ENCODE measurements around the gene FAIM2. TPM values are rescaled to one million over a fixed set of nuclear protein-coding genes. Genes with fewer than 3 reads are reported as not detected.

Gene FAIM2
- total and polyA plus RNA-seq, 9 of the 15 experiments (the other 6 are each of a cell fraction or from before 2014, with no cell fraction given) = 0.01 to 0.10 TPM; not detected in 7

DNA sequence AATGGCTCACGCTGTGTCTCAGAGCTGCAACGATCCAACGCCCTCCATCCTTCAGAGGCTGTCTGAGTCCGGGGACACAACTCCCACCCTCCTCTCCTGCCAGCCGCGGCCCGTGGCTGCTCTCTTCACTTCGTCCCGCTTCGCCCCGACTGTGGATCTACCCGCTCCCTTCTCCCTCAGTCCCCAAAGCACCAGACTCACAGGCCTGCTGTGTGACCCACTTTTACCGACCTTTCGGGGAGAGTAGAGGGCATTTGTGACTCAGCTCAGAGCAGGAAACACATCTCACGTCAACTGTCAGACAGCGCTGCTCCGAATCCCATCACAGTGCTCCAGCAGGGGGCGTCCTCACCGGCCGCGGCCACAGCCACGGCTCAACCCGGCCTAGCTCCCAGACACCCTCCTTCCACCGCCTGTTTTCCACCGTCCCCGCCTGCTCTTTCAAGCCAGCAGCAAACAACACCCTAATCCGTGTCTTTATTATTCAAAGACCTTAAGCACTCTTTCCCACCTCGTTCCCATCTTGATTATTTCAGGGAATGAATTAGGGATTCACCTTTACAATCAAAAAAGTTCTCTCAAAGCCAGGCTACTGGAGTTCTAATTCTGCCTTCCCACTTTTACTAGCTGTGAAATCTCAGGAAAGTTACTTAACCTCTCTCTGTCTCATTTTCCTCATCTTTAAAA is 41.8 kb upstream of the FAIM2 start (continued):
- TF ChIP-seq FOSL1 (tag; conservative IDR thresholded peaks at IDR 0.05) = peak; percentile 78
- TF ChIP-seq ARID1B (IDR thresholded peaks at IDR 0.05) = peak; percentile 62
- peak; percentile 87; the same call in 1 of the 2 replicates for TF ChIP-seq CTBP1 (IDR thresholded peaks at IDR 0.05; ENCODE audit: borderline replicate concordance)
- TF ChIP-seq ZFP30 (CRISPR knock-in tag; IDR thresholded peaks at IDR 0.05; ENCODE audit: borderline replicate concordance) = no peak
- TF ChIP-seq LARP7 (IDR thresholded peaks at IDR 0.05) = no peak
- TF ChIP-seq CBX3 (IDR thresholded peaks at IDR 0.05; ENCODE audit: borderline replicate concordance in 1 of 2, low read length in 2 of 2) = peak in 1 of 2 experiments; percentile 85; a peak in 1 of 3 replicates
- no peak for TF ChIP-seq ZNF3 (CRISPR knock-in tag; IDR thresholded peaks at IDR 0.05)
- no peak for TF ChIP-seq ZNF174 (CRISPR knock-in tag; IDR thresholded peaks at IDR 0.05)
- no peak for TF ChIP-seq SAFB2 (IDR thresholded peaks at IDR 0.05; ENCODE audit: borderline replicate concordance, low read depth, low read length, severe bottlenecking)
- no peak for TF ChIP-seq KAT7 (CRISPR knock-in tag; IDR thresholded peaks at IDR 0.05; ENCODE audit: borderline replicate concordance)
- peak; percentile 18 for TF ChIP-seq NEUROD1 (IDR thresholded peaks at IDR 0.05; ENCODE audit: borderline replicate concordance, low read depth, low read length, partially characterized antibody)
- TF ChIP-seq, protein P1, sequence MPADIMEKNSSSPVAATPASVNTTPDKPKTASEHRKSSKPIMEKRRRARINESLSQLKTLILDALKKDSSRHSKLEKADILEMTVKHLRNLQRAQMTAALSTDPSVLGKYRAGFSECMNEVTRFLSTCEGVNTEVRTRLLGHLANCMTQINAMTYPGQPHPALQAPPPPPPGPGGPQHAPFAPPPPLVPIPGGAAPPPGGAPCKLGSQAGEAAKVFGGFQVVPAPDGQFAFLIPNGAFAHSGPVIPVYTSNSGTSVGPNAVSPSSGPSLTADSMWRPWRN (IDR thresholded peaks at IDR 0.05; ENCODE audit: low read depth) = 0 out of 2 replicates have a peak, but pooled peaks have one; percentile 22
- TF ChIP-seq, protein P2, sequence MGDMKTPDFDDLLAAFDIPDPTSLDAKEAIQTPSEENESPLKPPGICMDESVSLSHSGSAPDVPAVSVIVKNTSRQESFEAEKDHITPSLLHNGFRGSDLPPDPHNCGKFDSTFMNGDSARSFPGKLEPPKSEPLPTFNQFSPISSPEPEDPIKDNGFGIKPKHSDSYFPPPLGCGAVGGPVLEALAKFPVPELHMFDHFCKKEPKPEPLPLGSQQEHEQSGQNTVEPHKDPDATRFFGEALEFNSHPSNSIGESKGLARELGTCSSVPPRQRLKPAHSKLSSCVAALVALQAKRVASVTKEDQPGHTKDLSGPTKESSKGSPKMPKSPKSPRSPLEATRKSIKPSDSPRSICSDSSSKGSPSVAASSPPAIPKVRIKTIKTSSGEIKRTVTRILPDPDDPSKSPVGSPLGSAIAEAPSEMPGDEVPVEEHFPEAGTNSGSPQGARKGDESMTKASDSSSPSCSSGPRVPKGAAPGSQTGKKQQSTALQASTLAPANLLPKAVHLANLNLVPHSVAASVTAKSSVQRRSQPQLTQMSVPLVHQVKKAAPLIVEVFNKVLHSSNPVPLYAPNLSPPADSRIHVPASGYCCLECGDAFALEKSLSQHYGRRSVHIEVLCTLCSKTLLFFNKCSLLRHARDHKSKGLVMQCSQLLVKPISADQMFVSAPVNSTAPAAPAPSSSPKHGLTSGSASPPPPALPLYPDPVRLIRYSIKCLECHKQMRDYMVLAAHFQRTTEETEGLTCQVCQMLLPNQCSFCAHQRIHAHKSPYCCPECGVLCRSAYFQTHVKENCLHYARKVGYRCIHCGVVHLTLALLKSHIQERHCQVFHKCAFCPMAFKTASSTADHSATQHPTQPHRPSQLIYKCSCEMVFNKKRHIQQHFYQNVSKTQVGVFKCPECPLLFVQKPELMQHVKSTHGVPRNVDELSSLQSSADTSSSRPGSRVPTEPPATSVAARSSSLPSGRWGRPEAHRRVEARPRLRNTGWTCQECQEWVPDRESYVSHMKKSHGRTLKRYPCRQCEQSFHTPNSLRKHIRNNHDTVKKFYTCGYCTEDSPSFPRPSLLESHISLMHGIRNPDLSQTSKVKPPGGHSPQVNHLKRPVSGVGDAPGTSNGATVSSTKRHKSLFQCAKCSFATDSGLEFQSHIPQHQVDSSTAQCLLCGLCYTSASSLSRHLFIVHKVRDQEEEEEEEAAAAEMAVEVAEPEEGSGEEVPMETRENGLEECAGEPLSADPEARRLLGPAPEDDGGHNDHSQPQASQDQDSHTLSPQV (IDR thresholded peaks at IDR 0.05) = peak; percentile 67
- 0 out of 2 replicates have a peak, but pooled peaks have one; percentile 8 for TF ChIP-seq ZNF316 (IDR thresholded peaks at IDR 0.05)
- no peak for TF ChIP-seq TAF7 (tag; IDR thresholded peaks at IDR 0.05)
- peak; percentile 84 for TF ChIP-seq ZFX (CRISPR knock-in tag; IDR thresholded peaks at IDR 0.05)
- TF ChIP-seq NFXL1 (CRISPR knock-in tag; IDR thresholded peaks at IDR 0.05) = no peak
- TF ChIP-seq, protein P3, sequence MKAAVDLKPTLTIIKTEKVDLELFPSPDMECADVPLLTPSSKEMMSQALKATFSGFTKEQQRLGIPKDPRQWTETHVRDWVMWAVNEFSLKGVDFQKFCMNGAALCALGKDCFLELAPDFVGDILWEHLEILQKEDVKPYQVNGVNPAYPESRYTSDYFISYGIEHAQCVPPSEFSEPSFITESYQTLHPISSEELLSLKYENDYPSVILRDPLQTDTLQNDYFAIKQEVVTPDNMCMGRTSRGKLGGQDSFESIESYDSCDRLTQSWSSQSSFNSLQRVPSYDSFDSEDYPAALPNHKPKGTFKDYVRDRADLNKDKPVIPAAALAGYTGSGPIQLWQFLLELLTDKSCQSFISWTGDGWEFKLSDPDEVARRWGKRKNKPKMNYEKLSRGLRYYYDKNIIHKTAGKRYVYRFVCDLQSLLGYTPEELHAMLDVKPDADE (conservative IDR thresholded peaks at IDR 0.05; ENCODE audit: control insufficient read depth, low read depth, low read length) = peak; percentile 60; the same call in 1 of the 2 replicates
- TF ChIP-seq ZC3H4 (CRISPR knock-in tag; IDR thresholded peaks at IDR 0.05; ENCODE audit: borderline replicate concordance) = 0 out of 2 replicates have a peak, but pooled peaks have one; percentile 44
- TF ChIP-seq SREBF1 (IDR thresholded peaks at IDR 0.05; ENCODE audit: borderline replicate concordance, low read depth, low read length) = no peak
